ENCODE data around the gene ATP6V1B1. TPM values are rescaled to one million over a fixed set of nuclear protein-coding genes. Genes with fewer than 3 reads are reported as not detected.

Gene ATP6V1B1
- total RNA-seq, 2 donors from 2014 or later, result not detected

GRCh38 chr2:70923378-70924015 lies 12.2 kb upstream of the ATP6V1B1 start:
- ATAC-seq (replicated peaks in 1 of 2), result no peak
- H3K9me3 Mint-ChIP-seq, result no peaks in the 10 kb centered on the region

GRCh38 chr2:70926042-70926441 lies 9.7 kb upstream of the ATP6V1B1 start:
- H3K36me3 Mint-ChIP-seq (ENCODE audit: insufficient read depth in 2 of 2), result no peaks in the 10 kb centered on the region
- DNase-seq (no peak), ATAC-seq (replicated peaks in 1 of 2) (no peak)
- H3K27me3 Mint-ChIP-seq (ENCODE audit: low read depth), result peaks cover 5% of the 10 kb centered on the region
- no peaks in the 10 kb centered on the region for H3K9me3 Mint-ChIP-seq
- H3K4me3 Mint-ChIP-seq, result no peak overlapping the region
- H3K27ac Mint-ChIP-seq, result no peak overlapping the region
- no peaks in the 10 kb centered on the region for H3K4me1 Mint-ChIP-seq (ENCODE audit: low read depth)

More at GRCh38 chr2:70923378-70924015, 12.2 kb upstream of the ATP6V1B1 start:
- no peak for DNase-seq
- Mint-ChIP-seq H3K27me3 (ENCODE audit: low read depth) (peaks cover 7% of the 10 kb centered on the region), H3K4me3 (no peak overlapping the region), H3K36me3 (ENCODE audit: insufficient read depth in 2 of 2) (no peaks in the 10 kb centered on the region), H3K27ac (no peak overlapping the region), H3K4me1 (ENCODE audit: low read depth) (no peaks in the 10 kb centered on the region)

- no peak overlapping the region for H3K4me3 Mint-ChIP-seq
- H3K36me3 Mint-ChIP-seq (ENCODE audit: insufficient read depth in 2 of 2), result no peaks in the 10 kb centered on the region
- H3K27me3 Mint-ChIP-seq (ENCODE audit: low read depth), result no peaks in the 10 kb centered on the region
- no peak for ATAC-seq (replicated peaks in 1 of 2)
- H3K27ac Mint-ChIP-seq, result no peak overlapping the region
- DNase-seq, result no peak
- no peaks in the 10 kb centered on the region for H3K4me1 Mint-ChIP-seq (ENCODE audit: low read depth)
- H3K9me3 Mint-ChIP-seq, result no peaks in the 10 kb centered on the region
Observed at GRCh38 chr2:70927138-70927537, 8.6 kb upstream of the ATP6V1B1 start.

GRCh38 chr2:70927641-70928040 lies 8.1 kb upstream of the ATP6V1B1 start:
- Mint-ChIP-seq H3K4me1 (ENCODE audit: low read depth) (no peaks in the 10 kb centered on the region), H3K27me3 (ENCODE audit: low read depth) (no peaks in the 10 kb centered on the region), H3K36me3 (ENCODE audit: insufficient read depth in 2 of 2) (no peaks in the 10 kb centered on the region), H3K4me3 (no peak overlapping the region), H3K27ac (no peak overlapping the region), H3K9me3 (no peaks in the 10 kb centered on the region)
- ATAC-seq (replicated peaks in 1 of 2), result no peak
- no peak for DNase-seq

GRCh38 chr2:70928366-70928765 lies 7.3 kb upstream of the ATP6V1B1 start:
- Mint-ChIP-seq H3K27ac (no peak overlapping the region), H3K9me3 (no peaks in the 10 kb centered on the region), H3K4me3 (no peak overlapping the region), H3K36me3 (ENCODE audit: insufficient read depth in 2 of 2) (no peaks in the 10 kb centered on the region), H3K27me3 (ENCODE audit: low read depth) (no peaks in the 10 kb centered on the region), H3K4me1 (ENCODE audit: low read depth) (no peaks in the 10 kb centered on the region)
- ATAC-seq (replicated peaks in 1 of 2), result no peak
- no peak for DNase-seq

GRCh38 chr2:70930371-70931329 lies 5.0 kb upstream of the ATP6V1B1 start:
- Mint-ChIP-seq H3K27ac (no peak overlapping the region), H3K27me3 (ENCODE audit: low read depth) (peaks cover 10% of the 10 kb centered on the region), H3K4me1 (ENCODE audit: low read depth) (peaks cover 3% of the 10 kb centered on the region), H3K4me3 (no peak overlapping the region), H3K36me3 (ENCODE audit: insufficient read depth in 2 of 2) (no peaks in the 10 kb centered on the region), H3K9me3 (no peaks in the 10 kb centered on the region)
- ATAC-seq (replicated peaks in 1 of 2) (no peak), DNase-seq (no peak)

GRCh38 chr2:70931376-70932000 lies 4.2 kb upstream of the ATP6V1B1 start:
- Mint-ChIP-seq H3K4me3 (no peak overlapping the region), H3K27me3 (ENCODE audit: low read depth) (peaks cover 10% of the 10 kb centered on the region), H3K36me3 (ENCODE audit: insufficient read depth in 2 of 2) (no peaks in the 10 kb centered on the region), H3K4me1 (ENCODE audit: low read depth) (peaks cover 3% of the 10 kb centered on the region), H3K9me3 (no peaks in the 10 kb centered on the region), H3K27ac (no peak overlapping the region)
- DNase-seq, result no peak
- no peak for ATAC-seq (replicated peaks in 1 of 2)

- peaks cover 10% of the 10 kb centered on the region for H3K27me3 Mint-ChIP-seq (ENCODE audit: low read depth)
- H3K36me3 Mint-ChIP-seq (ENCODE audit: insufficient read depth in 2 of 2), result no peaks in the 10 kb centered on the region
- H3K4me3 Mint-ChIP-seq, result no peak overlapping the region
- H3K9me3 Mint-ChIP-seq, result no peaks in the 10 kb centered on the region
- no peak for DNase-seq
- no peak overlapping the region for H3K27ac Mint-ChIP-seq
- H3K4me1 Mint-ChIP-seq (ENCODE audit: low read depth), result peaks cover 3% of the 10 kb centered on the region
- ATAC-seq (replicated peaks in 1 of 2), result no peak
Observed at GRCh38 chr2:70932631-70933230, 3.0 kb upstream of the ATP6V1B1 start.

GRCh38 chr2:70934981-70935380 lies 719 bp upstream of the ATP6V1B1 start:
- H3K36me3 Mint-ChIP-seq (ENCODE audit: insufficient read depth in 2 of 2), result no peaks in the 10 kb centered on the region
- no peak overlapping the region for H3K4me3 Mint-ChIP-seq
- ATAC-seq (replicated peaks in 1 of 2), result no peak
- no peak for DNase-seq
- H3K27me3 Mint-ChIP-seq (ENCODE audit: low read depth), result peaks cover 16% of the 10 kb centered on the region
- no peaks in the 10 kb centered on the region for H3K9me3 Mint-ChIP-seq
- peaks cover 3% of the 10 kb centered on the region for H3K4me1 Mint-ChIP-seq (ENCODE audit: low read depth)
- H3K27ac Mint-ChIP-seq, result no peak overlapping the region

GRCh38 chr2:70936165-70936978 lies 672 bp downstream of the ATP6V1B1 start:
- ATAC-seq (replicated peaks in 1 of 2), result no peak
- H3K36me3 Mint-ChIP-seq (ENCODE audit: insufficient read depth in 2 of 2), result no peaks in the 10 kb centered on the region
- no peaks in the 10 kb centered on the region for H3K9me3 Mint-ChIP-seq
- H3K27me3 Mint-ChIP-seq (ENCODE audit: low read depth), result peaks cover 26% of the 10 kb centered on the region
- DNase-seq, result no peak
- H3K4me3 Mint-ChIP-seq, result no peak overlapping the region
- H3K27ac Mint-ChIP-seq, result no peak overlapping the region
- H3K4me1 Mint-ChIP-seq (ENCODE audit: low read depth), result peaks cover 3% of the 10 kb centered on the region

GRCh38 chr2:70936979-70937811 lies 1.5 kb downstream of the ATP6V1B1 start:
- DNase-seq (no peak), ATAC-seq (replicated peaks in 1 of 2) (no peak)
- H3K4me1 Mint-ChIP-seq (ENCODE audit: low read depth), result peaks cover 3% of the 10 kb centered on the region
- no peak overlapping the region for H3K27ac Mint-ChIP-seq
- H3K9me3 Mint-ChIP-seq, result no peaks in the 10 kb centered on the region
- H3K27me3 Mint-ChIP-seq (ENCODE audit: low read depth), result peaks cover 31% of the 10 kb centered on the region
- H3K4me3 Mint-ChIP-seq, result no peak overlapping the region
- H3K36me3 Mint-ChIP-seq (ENCODE audit: insufficient read depth in 2 of 2), result no peaks in the 10 kb centered on the region
